ENCODE results near the gene HLA-A.
A peak's percentile ranks its signal among the peaks of the same experiment; 100 is the strongest.

HLA-A gene

GRCh38 chr6:29942275-29943052, at the start of gene HLA-A:
Gene HLA-A, plus strand, starts transcription at chr6:29942532. Its CDS starts 22 bp downstream, at chr6:29942554.
- peak; percentile 93 for DNase-seq (ENCODE audit: low read depth, low spot score)
- H3K4me3 ChIP-seq (ENCODE audit: low read depth, low read length) = peak within 1 kb of the TSS; percentile 76
- no peak for TF ChIP-seq CTCF (IDR thresholded peaks at IDR 0.05; ENCODE audit: low read depth, low read length)
- in situ Hi-C loops (cut with HindIII; ENCODE audit: low sequenced_read_pairs) = no loop called here

- in situ Hi-C loops (cut with HindIII; ENCODE audit: low sequenced_read_pairs) = no loop called here
- DNase-seq (ENCODE audit: low read depth, low spot score) = no peak
- H3K4me3 ChIP-seq (ENCODE audit: low read depth, low read length) = no peak overlapping the region
- TF ChIP-seq CTCF (IDR thresholded peaks at IDR 0.05; ENCODE audit: low read depth, low read length) = no peak
Observed at GRCh38 chr6:29892696-29893095, 49.6 kb upstream of the HLA-A start.

- in situ Hi-C loops (cut with HindIII; ENCODE audit: low sequenced_read_pairs) = no loop called here
- no peak overlapping the region for H3K4me3 ChIP-seq (ENCODE audit: low read depth, low read length)
Observed at GRCh38 chr6:29899281-29899680, 43.1 kb upstream of the HLA-A start.

GRCh38 chr6:29905286-29905685, 37.0 kb upstream of the HLA-A start:
- no peak for TF ChIP-seq CTCF (IDR thresholded peaks at IDR 0.05; ENCODE audit: low read depth, low read length)
- H3K4me3 ChIP-seq (ENCODE audit: low read depth, low read length) = no peak overlapping the region
- DNase-seq (ENCODE audit: low read depth, low spot score) = no peak
- in situ Hi-C loops (cut with HindIII; ENCODE audit: low sequenced_read_pairs) = no loop called here

More at GRCh38 chr6:29899281-29899680, 43.1 kb upstream of the HLA-A start:
- no peak for TF ChIP-seq CTCF (IDR thresholded peaks at IDR 0.05; ENCODE audit: low read depth, low read length)
- no peak for DNase-seq (ENCODE audit: low read depth, low spot score)

- no peak for DNase-seq (ENCODE audit: low read depth, low spot score)
- H3K4me3 ChIP-seq (ENCODE audit: low read depth, low read length) = no peak overlapping the region
- in situ Hi-C loops (cut with HindIII; ENCODE audit: low sequenced_read_pairs) = no loop called here
- no peak for TF ChIP-seq CTCF (IDR thresholded peaks at IDR 0.05; ENCODE audit: low read depth, low read length)
Observed at GRCh38 chr6:29907637-29908340, 34.5 kb upstream of the HLA-A start.

- no peak for DNase-seq (ENCODE audit: low read depth, low spot score)
- no peak overlapping the region for H3K4me3 ChIP-seq (ENCODE audit: low read depth, low read length)
- in situ Hi-C loops (cut with HindIII; ENCODE audit: low sequenced_read_pairs) = no loop called here
- no peak for TF ChIP-seq CTCF (IDR thresholded peaks at IDR 0.05; ENCODE audit: low read depth, low read length)
Observed at GRCh38 chr6:29908341-29908662, 34.0 kb upstream of the HLA-A start.
